ENCODE results near the gene PSMD6.

DNA sequence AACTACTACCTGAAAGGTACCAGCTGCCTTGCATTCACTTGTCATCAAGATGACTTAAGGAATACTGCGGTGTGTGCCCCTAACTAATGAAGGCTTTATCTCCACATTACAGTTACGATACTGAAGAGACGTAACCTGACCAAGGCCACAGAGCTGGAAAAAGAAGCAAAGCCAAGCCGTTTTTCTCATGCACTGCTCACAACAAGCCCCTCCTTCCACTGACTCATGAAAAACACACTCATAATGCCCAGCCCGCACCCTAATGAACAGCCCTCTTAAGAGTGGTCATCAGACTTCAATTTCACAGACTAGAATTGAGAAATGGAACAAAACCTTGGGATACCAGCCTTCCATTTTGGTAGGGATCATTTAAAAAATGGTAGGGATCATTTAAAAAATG, 11.6 kb downstream of the PSMD6 start:
- TF ChIP-seq, protein P1, sequence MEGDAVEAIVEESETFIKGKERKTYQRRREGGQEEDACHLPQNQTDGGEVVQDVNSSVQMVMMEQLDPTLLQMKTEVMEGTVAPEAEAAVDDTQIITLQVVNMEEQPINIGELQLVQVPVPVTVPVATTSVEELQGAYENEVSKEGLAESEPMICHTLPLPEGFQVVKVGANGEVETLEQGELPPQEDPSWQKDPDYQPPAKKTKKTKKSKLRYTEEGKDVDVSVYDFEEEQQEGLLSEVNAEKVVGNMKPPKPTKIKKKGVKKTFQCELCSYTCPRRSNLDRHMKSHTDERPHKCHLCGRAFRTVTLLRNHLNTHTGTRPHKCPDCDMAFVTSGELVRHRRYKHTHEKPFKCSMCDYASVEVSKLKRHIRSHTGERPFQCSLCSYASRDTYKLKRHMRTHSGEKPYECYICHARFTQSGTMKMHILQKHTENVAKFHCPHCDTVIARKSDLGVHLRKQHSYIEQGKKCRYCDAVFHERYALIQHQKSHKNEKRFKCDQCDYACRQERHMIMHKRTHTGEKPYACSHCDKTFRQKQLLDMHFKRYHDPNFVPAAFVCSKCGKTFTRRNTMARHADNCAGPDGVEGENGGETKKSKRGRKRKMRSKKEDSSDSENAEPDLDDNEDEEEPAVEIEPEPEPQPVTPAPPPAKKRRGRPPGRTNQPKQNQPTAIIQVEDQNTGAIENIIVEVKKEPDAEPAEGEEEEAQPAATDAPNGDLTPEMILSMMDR (IDR thresholded peaks at IDR 0.05; ENCODE audit: extremely low read depth in 1 of 2, insufficient read depth in 1 of 2, low read depth in 1 of 2, low read length in 2 of 2), result no peak
- TF ChIP-seq POLR2A (IDR thresholded peaks at IDR 0.05; ENCODE audit: low read depth, low read length), result no peak
- TF ChIP-seq POLR2AphosphoS5 (IDR thresholded peaks at IDR 0.05; ENCODE audit: insufficient read depth, low read depth, low read length), result no peak
- TF ChIP-seq MYC (IDR thresholded peaks at IDR 0.05; ENCODE audit: low read depth, low read length), result no peak
- TF ChIP-seq EZH2 (IDR thresholded peaks at IDR 0.05; ENCODE audit: borderline replicate concordance, low read depth, low read length, severe bottlenecking), result no peak
- TF ChIP-seq JUN (IDR thresholded peaks at IDR 0.05; ENCODE audit: borderline replicate concordance, insufficient read depth, insufficient read length, low read depth), result no peak
- TF ChIP-seq GATA2 (IDR thresholded peaks at IDR 0.05; ENCODE audit: insufficient read depth, insufficient read length, low read depth, low read length), result no peak
- TF ChIP-seq, protein P2, sequence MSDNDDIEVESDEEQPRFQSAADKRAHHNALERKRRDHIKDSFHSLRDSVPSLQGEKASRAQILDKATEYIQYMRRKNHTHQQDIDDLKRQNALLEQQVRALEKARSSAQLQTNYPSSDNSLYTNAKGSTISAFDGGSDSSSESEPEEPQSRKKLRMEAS (IDR thresholded peaks at IDR 0.05; ENCODE audit: insufficient read depth, insufficient read length), result no peak
- TF ChIP-seq FOS (IDR thresholded peaks at IDR 0.05; ENCODE audit: borderline replicate concordance, insufficient read depth, low read length), result no peak

All from endothelial cell of umbilical vein (primary cell).